GM13977 (cell line): Measurements from ENCODE around the gene FRMD4A.
"Not testable (repeated sequence)": the region's sequence is repeated elsewhere in the genome, so short reads cannot be mapped to it uniquely, and the experiment has no call there.

Experiments
- DNase-seq: peaks from one replicate; pipeline ENCODE4 v3.0.0; 2012; ENCODE audit warnings: low spot score
- in situ Hi-C: fragments of 300-500 bp; cut with MboI; formaldehyde crosslinking; loops from one replicate; pipeline ENCODE4 v1.12.0; 2022; ENCODE audit warnings: low sequenced_read_pairs, low pct_unique_long_range_greater_than_20kb, mixed read lengths, inconsistent platforms; ENCODE audit not compliant: unreplicated experiment
- TF ChIP-seq, protein P1 (sequence below): IDR thresholded peaks from 2 replicates; pipeline ENCODE4 v1.5.1; 2012; ENCODE audit warnings: mild to moderate bottlenecking, control low read depth; ENCODE audit not compliant: insufficient read depth; ENCODE audit errors: extremely low read depth, missing control alignments

The FRMD4A gene

DNA sequence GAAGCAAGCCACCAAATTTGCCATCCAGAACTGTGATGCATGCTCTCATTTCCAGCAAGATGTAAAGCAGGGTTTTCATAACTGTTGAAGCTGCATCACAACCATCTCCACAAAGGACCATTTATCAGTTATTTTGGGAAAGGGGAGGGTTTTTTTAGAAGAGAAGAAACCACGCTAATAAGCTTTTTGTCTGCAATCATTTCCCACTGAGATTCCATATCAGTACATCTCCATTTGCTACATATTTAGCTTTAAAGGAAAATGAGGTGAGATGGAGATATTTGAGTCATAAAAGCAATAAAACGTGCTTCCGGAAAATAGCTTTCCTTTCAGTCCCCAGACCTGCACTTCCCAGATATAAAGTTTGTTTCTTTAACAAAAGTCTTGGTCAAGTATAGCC is 258.2 kb downstream of the FRMD4A start:
- DNase-seq: no peak
- TF ChIP-seq, protein P1, sequence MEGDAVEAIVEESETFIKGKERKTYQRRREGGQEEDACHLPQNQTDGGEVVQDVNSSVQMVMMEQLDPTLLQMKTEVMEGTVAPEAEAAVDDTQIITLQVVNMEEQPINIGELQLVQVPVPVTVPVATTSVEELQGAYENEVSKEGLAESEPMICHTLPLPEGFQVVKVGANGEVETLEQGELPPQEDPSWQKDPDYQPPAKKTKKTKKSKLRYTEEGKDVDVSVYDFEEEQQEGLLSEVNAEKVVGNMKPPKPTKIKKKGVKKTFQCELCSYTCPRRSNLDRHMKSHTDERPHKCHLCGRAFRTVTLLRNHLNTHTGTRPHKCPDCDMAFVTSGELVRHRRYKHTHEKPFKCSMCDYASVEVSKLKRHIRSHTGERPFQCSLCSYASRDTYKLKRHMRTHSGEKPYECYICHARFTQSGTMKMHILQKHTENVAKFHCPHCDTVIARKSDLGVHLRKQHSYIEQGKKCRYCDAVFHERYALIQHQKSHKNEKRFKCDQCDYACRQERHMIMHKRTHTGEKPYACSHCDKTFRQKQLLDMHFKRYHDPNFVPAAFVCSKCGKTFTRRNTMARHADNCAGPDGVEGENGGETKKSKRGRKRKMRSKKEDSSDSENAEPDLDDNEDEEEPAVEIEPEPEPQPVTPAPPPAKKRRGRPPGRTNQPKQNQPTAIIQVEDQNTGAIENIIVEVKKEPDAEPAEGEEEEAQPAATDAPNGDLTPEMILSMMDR: no peak
- in situ Hi-C loops: no loop called here

DNA sequence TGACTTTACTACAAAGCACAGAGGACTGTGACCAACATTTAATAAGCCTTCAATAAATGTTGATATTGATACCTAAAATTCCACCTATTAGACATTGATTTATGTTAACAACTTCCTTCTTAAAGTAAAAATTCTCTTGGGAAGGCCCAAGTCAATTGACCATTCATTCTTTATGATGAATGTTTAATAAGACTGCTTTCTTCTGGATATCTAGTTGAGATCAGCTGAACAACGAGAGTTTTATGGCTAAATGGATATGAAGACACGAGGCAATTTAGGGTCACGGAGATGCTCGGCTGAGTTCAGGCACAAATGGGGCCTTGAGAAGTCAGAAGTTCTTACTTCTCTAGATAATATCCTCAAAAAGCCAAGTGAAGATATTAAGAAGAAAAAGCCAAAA is 258.8 kb downstream of the FRMD4A start:
- TF ChIP-seq, protein P1: no peak
- no peak for DNase-seq
- in situ Hi-C loops: no loop called here

DNA sequence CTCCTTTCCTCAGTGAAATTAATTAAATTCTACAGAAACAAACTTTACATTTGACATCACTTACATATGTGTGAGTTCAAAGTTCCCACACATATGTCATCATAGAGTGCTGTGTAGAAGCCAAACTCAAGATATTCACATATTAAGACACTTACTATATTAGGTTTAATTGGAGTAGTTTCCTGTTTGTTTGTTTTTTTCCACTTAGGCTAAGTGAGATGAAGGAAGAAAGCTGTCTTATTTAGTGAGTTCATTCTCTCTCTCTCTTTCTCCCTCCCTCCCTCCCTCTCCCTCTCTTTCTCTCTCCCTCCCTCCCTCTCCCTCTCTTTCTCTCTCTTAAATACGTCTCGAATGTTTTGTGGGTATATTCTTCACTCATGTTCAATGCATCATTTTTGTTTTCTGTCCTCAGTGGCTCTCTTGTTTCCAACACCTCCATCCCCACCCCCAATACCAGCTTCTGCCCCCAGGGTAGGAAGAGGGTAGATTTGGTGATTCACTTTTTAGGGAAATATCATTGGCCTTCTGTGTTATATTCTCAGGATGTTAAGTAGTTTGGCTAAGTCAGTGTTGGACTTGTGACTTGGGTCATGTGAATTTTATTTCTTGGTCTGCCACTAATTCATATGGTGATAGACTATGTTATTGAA is 262.0 kb downstream of the FRMD4A start:
- TF ChIP-seq, protein P1: no peak

DNA sequence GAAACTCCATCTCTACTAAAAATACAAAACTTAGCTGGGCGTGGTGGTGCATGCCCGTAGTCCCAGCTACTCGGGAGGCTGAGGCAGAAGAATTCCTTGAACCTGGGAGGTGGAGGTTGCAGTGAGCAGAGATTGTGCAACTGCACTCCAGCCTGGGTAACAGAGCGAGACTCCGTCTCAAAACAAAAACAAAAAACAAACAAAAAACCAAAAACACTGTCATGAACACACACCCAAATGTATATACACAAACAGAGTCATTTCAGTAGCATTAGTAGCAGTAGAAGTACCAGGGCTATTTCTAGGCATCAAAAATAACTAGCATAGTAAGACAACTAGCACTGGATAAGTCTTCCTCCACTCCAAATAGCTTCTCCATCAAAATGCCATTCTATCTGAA is 263.1 kb downstream of the FRMD4A start:
- in situ Hi-C loops, DNase-seq: not testable (repeated sequence)

More for the DNA sequence above, 262.0 kb downstream of the FRMD4A start:
- in situ Hi-C loops: no loop called here
- no peak for DNase-seq

DNA sequence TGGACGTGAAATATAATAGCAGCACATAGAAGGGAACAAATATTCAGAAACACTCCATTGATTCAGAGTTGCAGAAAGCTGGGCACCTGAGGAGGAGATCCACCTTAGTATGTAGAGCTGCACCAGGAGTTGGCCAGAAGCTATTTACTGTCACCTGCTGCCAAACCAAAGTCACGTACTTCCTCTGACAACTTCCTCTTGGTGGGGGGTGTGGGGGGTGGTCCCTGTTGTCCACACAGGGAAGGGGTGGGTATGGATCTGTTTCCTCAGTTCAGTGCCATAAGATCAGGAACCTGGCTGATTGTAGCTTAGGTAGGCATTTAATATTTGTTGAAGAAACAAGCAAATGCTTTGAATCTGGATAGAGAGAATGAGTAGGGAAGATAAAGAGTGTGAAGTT is 264.6 kb downstream of the FRMD4A start:
- TF ChIP-seq, protein P1: no peak
- no peak for DNase-seq
- in situ Hi-C loops: no loop called here

DNA sequence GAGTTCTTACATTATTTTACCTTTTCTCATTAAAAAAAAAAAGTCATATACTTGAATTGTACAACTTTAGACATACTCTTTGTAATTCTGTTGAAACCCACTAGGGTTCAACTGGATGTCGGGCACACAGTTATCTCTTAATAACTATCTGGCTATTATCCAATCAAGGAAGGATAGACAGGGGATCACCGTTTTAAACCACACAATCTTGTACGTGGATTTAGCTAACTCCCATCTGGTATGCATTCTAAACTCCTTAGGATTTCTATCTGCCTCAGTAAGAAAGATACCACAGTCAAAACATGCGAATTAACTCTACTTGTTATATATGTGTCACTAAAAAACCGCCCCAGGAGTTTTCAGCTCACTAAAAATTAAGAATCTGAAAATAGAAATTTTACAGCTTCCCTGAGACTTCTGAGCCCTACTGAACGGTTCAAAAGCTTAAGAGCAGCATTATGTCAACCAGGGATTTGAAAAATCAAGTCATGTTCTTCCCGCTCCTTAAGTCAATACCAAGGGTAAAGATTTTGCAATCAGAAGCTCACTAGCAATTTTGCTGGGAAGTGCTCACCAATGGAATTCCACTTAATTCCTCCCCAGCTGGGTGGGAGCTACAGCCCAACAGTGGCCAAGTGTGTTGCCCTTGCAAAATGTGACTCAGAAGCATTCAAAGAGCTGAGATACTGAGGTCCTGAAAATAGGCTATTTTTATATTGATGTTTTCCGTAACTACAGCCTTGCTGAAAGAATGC is 267.0 kb downstream of the FRMD4A start:
- in situ Hi-C loops: no loop called here
- TF ChIP-seq, protein P1: no peak
- DNase-seq: no peak

DNA sequence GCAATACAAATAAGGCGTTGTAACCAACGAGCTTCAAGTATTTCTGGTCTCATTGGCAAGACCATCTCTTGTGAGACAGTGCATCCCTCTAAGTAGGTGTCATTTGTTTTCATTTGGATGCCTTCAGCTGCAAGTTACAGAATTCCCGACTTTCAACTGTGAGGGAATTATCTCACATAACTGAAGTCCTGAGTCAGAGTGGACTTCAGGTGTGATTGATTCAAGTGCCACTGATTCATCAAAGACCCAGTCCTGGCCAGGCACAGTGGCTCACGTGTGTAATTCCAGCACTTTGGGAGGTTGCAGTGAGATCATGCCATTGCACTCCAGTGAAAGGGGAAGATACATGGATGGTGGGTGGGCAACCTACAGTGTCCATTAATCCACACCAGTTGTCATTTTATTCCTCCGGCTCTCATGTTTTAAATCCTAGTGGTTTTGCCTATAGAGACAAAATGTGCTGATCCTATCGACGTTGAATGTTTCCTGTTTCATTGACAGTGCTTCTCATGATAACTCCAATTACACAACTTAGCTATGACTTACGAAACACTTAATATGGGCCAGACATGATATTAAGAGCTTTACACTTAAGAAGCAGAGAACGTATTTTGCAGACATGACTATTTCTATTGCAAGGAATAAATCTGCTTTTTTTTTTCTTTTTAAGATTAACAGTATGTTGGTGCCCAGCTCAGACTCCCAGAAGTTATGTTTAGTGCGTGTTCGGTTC is 268.0 kb downstream of the FRMD4A start:
- in situ Hi-C loops: no loop called here
- no peak for DNase-seq
- TF ChIP-seq, protein P1: no peak
